ENCODE results near the gene TFDP3.

Gene TFDP3

GRCh38 chrX:133218329-133218728 lies at the start of gene TFDP3:
Gene TFDP3 (minus strand): TSS chrX:133218354. CDS start chrX:133218259, 95 bp downstream.
- DNase-seq (ENCODE audit: low read depth): no peak

GRCh38 chrX:133267621-133268020 lies 49.5 kb upstream of the TFDP3 start:
- no peak for DNase-seq (ENCODE audit: low read depth)

- DNase-seq (ENCODE audit: low read depth): no peak
These were observed 47.2 kb upstream of the TFDP3 start for GRCh38 chrX:133265331-133265730.

GRCh38 chrX:133258481-133258880 lies 40.3 kb upstream of the TFDP3 start:
- no peak for DNase-seq (ENCODE audit: low read depth)

- no peak for DNase-seq (ENCODE audit: low read depth)
These were observed 36.5 kb upstream of the TFDP3 start for GRCh38 chrX:133254666-133255065.

- DNase-seq (ENCODE audit: low read depth): no peak
These were observed 33.0 kb upstream of the TFDP3 start for GRCh38 chrX:133251204-133251603.

- no peak for DNase-seq (ENCODE audit: low read depth)
These were observed 32.3 kb upstream of the TFDP3 start for GRCh38 chrX:133250184-133251100.

GRCh38 chrX:133249266-133250058 lies 31.3 kb upstream of the TFDP3 start:
- no peak for DNase-seq (ENCODE audit: low read depth)

- no peak for DNase-seq (ENCODE audit: low read depth)
These were observed 30.0 kb upstream of the TFDP3 start for GRCh38 chrX:133248177-133248576.

GRCh38 chrX:133246921-133247320 lies 28.8 kb upstream of the TFDP3 start:
- DNase-seq (ENCODE audit: low read depth): no peak

GRCh38 chrX:133235830-133236229 lies 17.7 kb upstream of the TFDP3 start:
- DNase-seq (ENCODE audit: low read depth): no peak

GRCh38 chrX:133232331-133232730 lies 14.2 kb upstream of the TFDP3 start:
- no peak for DNase-seq (ENCODE audit: low read depth)

- DNase-seq (ENCODE audit: low read depth): no peak
These were observed 11.2 kb upstream of the TFDP3 start for GRCh38 chrX:133229361-133229760.

GRCh38 chrX:133215747-133216146 lies 2.4 kb downstream of the TFDP3 start:
- DNase-seq (ENCODE audit: low read depth): no peak

- DNase-seq (ENCODE audit: low read depth): no peak
These were observed 3.1 kb downstream of the TFDP3 start for GRCh38 chrX:133215017-133215416.

GRCh38 chrX:133214301-133214700 lies 3.9 kb downstream of the TFDP3 start:
- DNase-seq (ENCODE audit: low read depth): no peak

GRCh38 chrX:133213117-133213516 lies 5.0 kb downstream of the TFDP3 start:
- DNase-seq (ENCODE audit: low read depth): no peak

- DNase-seq (ENCODE audit: low read depth): no peak
These were observed 10.4 kb downstream of the TFDP3 start for GRCh38 chrX:133207751-133208150.

GRCh38 chrX:133191739-133192039 lies 26.5 kb downstream of the TFDP3 start:
- DNase-seq (ENCODE audit: low read depth): no peak

GRCh38 chrX:133190877-133191738 lies 27.0 kb downstream of the TFDP3 start:
- no peak for DNase-seq (ENCODE audit: low read depth)

- no peak for DNase-seq (ENCODE audit: low read depth)
These were observed 29.0 kb downstream of the TFDP3 start for GRCh38 chrX:133189195-133189594.

- DNase-seq (ENCODE audit: low read depth): no peak
These were observed 29.5 kb downstream of the TFDP3 start for GRCh38 chrX:133188631-133189030.

Data from stimulated activated CD8-positive, alpha-beta memory T cell treated with anti-CD3 and anti-CD28 coated beads, Interleukin-7, amount 100 ng/mL, for 24 hours (primary cell).